Left lung (tissue), 10 donors: ENCODE results near the gene MGMT. TPM values are rescaled to one million over a fixed set of nuclear protein-coding genes. Genes with fewer than 3 reads are reported as not detected.

Source experiments
- ATAC-seq: fragments of 200-7000 bp; cut with Tn5 transposase; one replicate; pipeline ENCODE4 v1.9.1; 2020; ENCODE audit warnings: moderate library complexity
- DNase-seq, 4 donors: peaks; one replicate each; pipeline ENCODE4 v3.0.0-alpha.2; 2013 to 2020
- H3K27ac ChIP-seq, 2 donors: fragments of 200-600 bp; sonication (generic) in 1 of 2; one replicate each; pipeline versions ENCODE4 v1.5.0 to v1.8.0; 2020 to 2021
- H3K27me3 ChIP-seq, 2 donors: fragments of 200-600 bp; sonication (generic) in 1 of 2; one replicate each; pipeline versions ENCODE4 v1.5.0 to v1.8.0; 2020 to 2021
- H3K36me3 ChIP-seq, 2 donors: fragments of 200-600 bp; sonication (generic) in 1 of 2; one replicate each; pipeline versions ENCODE4 v1.5.0 to v1.8.0; 2020 to 2021
- H3K4me1 ChIP-seq, 2 donors: fragments of 200-600 bp; one replicate each; pipeline ENCODE4 v1.8.0; 2021
- H3K4me3 ChIP-seq, 2 donors: fragments of 200-600 bp; sonication (generic) in 1 of 2; one replicate each; pipeline versions ENCODE4 v1.5.0 to v1.8.0; 2020 to 2021; ENCODE audit warnings: mild to moderate bottlenecking in 1 of 2
- H3K9me3 ChIP-seq, 2 donors: fragments of 200-600 bp; sonication (generic) in 1 of 2; one replicate each; pipeline versions ENCODE4 v1.5.0 to v1.8.0; 2020 to 2021
- intact Hi-C, 2 donors: fragments of 100-400 bp; cut with DNase I; formaldehyde crosslinking; loops; one replicate each; pipeline versions ENCODE4 v1.11.2 to v1.14.2; 2022
- polyA plus RNA-seq, 6 donors: library from polyadenylated mRNA; unstranded; fragments of 120-200 nt; gene quantifications; one replicate each; pipeline ENCODE4 v1.2.1, GENCODE V29; 2013; ENCODE audit not compliant: insufficient read length in 6 of 6
- total RNA-seq, 2 donors: library from RNA; stranded (reverse); fragmentation: NEBNext Ultra II Directional; extraction: Animal tissue kit (Norgen Biotek cat#: 25700); gene quantifications; one replicate each; pipeline ENCODE4 v1.2.1, GENCODE V29; 2021
- TF ChIP-seq, protein P1 (sequence below), 2 donors: fragments of 200-600 bp; sonication (generic) in 1 of 2; IDR thresholded peaks; one replicate each; pipeline versions ENCODE4 v1.5.0 to v1.8.0; 2021; ENCODE audit warnings: antibody characterized with exemption in 2 of 2
- donor health status: DM: no; HTN: yes; CAD: no.
- donor health status: DM: no; HTN: no; CAD: no.

Gene MGMT
- total and polyA plus RNA-seq, 8 donors, result 13.1 to 25.5 (median 17.0) TPM

- ATAC-seq (no peak), DNase-seq (no peak)
- no peaks in the 10 kb centered on the region for H3K4me1 ChIP-seq
- TF ChIP-seq, protein P1, sequence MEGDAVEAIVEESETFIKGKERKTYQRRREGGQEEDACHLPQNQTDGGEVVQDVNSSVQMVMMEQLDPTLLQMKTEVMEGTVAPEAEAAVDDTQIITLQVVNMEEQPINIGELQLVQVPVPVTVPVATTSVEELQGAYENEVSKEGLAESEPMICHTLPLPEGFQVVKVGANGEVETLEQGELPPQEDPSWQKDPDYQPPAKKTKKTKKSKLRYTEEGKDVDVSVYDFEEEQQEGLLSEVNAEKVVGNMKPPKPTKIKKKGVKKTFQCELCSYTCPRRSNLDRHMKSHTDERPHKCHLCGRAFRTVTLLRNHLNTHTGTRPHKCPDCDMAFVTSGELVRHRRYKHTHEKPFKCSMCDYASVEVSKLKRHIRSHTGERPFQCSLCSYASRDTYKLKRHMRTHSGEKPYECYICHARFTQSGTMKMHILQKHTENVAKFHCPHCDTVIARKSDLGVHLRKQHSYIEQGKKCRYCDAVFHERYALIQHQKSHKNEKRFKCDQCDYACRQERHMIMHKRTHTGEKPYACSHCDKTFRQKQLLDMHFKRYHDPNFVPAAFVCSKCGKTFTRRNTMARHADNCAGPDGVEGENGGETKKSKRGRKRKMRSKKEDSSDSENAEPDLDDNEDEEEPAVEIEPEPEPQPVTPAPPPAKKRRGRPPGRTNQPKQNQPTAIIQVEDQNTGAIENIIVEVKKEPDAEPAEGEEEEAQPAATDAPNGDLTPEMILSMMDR (IDR thresholded peaks at IDR 0.05), result no peak
- H3K36me3 ChIP-seq, result peaks cover 0 to 9% of the 10 kb centered on the region in 2 donors
- intact Hi-C loops, result no loop called here
- H3K27me3 ChIP-seq, result no peaks in the 10 kb centered on the region
- H3K9me3 ChIP-seq, result peaks cover 0 to 14% of the 10 kb centered on the region in 2 donors
- H3K4me3 ChIP-seq, result no peak overlapping the region
- H3K27ac ChIP-seq, result no peak overlapping the region
Measured at GRCh38 chr10:129476431-129476830, 9.4 kb downstream of the MGMT start.

DNA sequence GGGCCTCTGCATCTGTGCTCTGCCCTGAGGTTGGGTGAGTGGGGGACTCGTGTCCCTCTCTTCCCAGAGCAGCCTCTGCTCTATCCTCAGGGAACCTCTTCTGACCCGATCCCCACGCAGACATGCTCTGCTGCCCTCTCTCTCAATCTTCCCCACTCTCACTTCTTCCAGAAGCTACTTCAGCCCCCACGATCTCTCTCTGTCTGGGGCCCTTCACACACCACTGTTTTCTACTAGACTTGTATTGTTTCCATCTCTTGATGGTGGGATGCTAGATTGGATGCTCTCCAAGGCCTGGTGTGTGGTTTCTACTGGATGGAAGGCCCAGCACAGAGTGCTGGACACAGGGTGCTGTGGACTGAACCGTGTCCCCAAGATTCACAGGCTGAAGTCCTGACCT, 10.0 kb downstream of the MGMT start:
- H3K27ac ChIP-seq, result no peak overlapping the region
- TF ChIP-seq, protein P1 (IDR thresholded peaks at IDR 0.05), result no peak
- ATAC-seq, result no peak
- no peak for DNase-seq
- H3K4me1 ChIP-seq, result no peaks in the 10 kb centered on the region
- H3K9me3 ChIP-seq, result peaks cover 0 to 20% of the 10 kb centered on the region in 2 donors
- H3K4me3 ChIP-seq, result no peak overlapping the region
- H3K36me3 ChIP-seq, result peaks cover 0 to 9% of the 10 kb centered on the region in 2 donors
- H3K27me3 ChIP-seq, result no peaks in the 10 kb centered on the region
- intact Hi-C loops, result no loop called here

GRCh38 chr10:129481641-129482040, 14.6 kb downstream of the MGMT start:
- no peaks in the 10 kb centered on the region for H3K4me1 ChIP-seq
- DNase-seq (no peak), ATAC-seq (no peak)
- peaks cover 0 to 56% of the 10 kb centered on the region in 2 donors for H3K9me3 ChIP-seq
- no peak overlapping the region for H3K4me3 ChIP-seq
- intact Hi-C loops, result no loop called here
- TF ChIP-seq, protein P1 (IDR thresholded peaks at IDR 0.05), result no peak
- H3K36me3 ChIP-seq, result no peaks in the 10 kb centered on the region
- H3K27ac ChIP-seq, result no peak overlapping the region
- no peaks in the 10 kb centered on the region for H3K27me3 ChIP-seq

DNA sequence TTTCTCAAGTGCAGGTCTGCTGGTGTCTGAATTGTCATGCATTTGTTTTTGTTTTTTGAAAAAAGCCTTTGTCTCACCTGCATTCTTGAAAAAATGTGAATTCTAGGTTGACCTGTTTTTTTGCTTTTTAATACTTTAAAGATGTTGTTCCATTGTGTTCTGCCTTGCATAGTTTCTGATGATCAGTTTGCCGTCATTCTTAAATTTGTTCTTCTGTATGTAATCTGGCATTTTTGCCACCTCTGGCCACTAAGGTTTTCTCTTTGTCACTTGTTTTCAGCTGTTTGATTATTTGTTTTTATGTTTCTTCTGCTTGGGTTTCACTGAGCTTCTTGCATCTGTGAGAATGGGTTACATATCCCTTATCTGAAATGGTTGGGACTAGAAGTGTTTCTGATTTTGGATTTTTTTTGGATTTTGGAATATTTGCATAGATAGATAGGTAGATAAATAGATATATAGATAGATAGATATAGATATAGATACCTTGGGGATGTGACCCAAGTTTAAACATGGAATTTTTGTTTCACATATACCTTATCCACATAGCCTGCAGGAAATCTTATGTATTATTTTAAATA, 16.5 kb downstream of the MGMT start:
- intact Hi-C loops, result no loop called here
- no peak for ATAC-seq

GRCh38 chr10:129486805-129487204, 19.8 kb downstream of the MGMT start:
- H3K27ac ChIP-seq, result no peak overlapping the region
- DNase-seq (no peak), ATAC-seq (no peak)
- TF ChIP-seq, protein P1 (IDR thresholded peaks at IDR 0.05), result no peak
- peaks cover 0 to 69% of the 10 kb centered on the region in 2 donors for H3K9me3 ChIP-seq
- no peak overlapping the region for H3K4me3 ChIP-seq
- no peaks in the 10 kb centered on the region for H3K36me3 ChIP-seq
- no peaks in the 10 kb centered on the region for H3K4me1 ChIP-seq
- intact Hi-C loops, result no loop called here
- H3K27me3 ChIP-seq, result no peaks in the 10 kb centered on the region

More for the DNA sequence above, 16.5 kb downstream of the MGMT start:
- Histone ChIP-seq H3K9me3 (peaks cover 0 to 56% of the 10 kb centered on the region in 2 donors), H3K4me3 (no peak overlapping the region), H3K27me3 (no peaks in the 10 kb centered on the region), H3K4me1 (no peaks in the 10 kb centered on the region), H3K27ac (no peak overlapping the region), H3K36me3 (no peaks in the 10 kb centered on the region)
- TF ChIP-seq, protein P1 (IDR thresholded peaks at IDR 0.05), result no peak
- no peak for DNase-seq
